Stimulated activated naive CD8-positive, alpha-beta T cell treated with anti-CD3 and anti-CD28 coated beads, Interleukin-15, Interleukin-2, amounts not matched to agents 100 U/mL and 50 U/mL, for 24 hours (primary cell): ENCODE measurements around the gene LIG1.
"Not testable (repeated sequence)": the region's sequence is repeated elsewhere in the genome, so short reads cannot be mapped to it uniquely, and the experiment has no call there.

ENCODE experiments used
- ATAC-seq: fragments of 150-1000 bp; cut with Tn5 transposase; one replicate; pipeline ENCODE4 v1.10.0; 2021
- DNase-seq: peaks from one replicate; pipeline ENCODE4 v3.0.0; 2021

The LIG1 gene

DNA sequence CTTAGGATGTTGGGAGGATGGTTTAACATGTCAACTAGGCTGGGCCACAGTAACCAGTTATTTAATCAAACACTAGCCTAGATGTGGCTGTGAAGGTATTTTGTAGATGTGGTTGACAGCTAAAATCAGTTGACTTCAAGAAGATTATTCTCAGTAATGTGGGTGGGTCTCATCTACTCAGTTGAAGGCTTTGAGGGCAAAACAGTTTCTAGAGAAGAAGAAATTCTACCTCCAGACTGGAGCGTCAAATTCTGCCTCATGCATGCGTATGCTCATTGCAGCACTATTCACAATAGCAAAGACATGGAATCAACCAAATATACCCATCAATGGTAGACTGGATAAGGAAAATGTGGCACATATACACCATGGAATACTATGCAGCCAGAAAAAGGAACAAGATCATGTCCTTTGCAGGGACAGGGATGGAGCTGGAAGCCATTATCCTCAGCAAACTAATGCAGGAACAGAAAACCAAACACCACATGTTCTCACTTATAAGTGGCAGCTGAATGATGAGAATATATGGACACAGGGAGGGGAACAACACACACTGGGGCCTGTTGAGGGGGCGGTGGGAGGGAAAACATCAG is 99.9 kb downstream of the LIG1 start:
- not testable (repeated sequence) for DNase-seq, ATAC-seq

DNA sequence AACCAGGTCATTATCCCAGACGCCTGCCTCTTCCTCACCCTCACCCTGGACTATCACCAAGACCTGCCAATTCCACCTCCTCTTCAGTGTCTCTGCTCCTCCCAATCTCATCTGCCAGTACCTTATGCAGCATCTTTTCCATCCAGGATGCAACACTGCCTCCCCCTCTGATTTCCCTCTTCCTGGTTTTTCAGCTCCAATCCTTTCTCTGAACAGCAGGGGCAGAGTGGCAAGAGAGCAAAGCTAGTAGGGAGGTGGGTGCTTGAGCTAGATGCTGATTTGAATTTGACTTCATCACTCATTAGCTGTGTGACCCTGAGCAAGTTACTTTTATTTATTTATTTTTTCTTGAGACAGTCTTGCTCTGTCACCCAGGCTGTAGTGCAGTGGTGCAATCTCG is 100.7 kb downstream of the LIG1 start:
- DNase-seq (no peak), ATAC-seq (no peak)
